GM21423 (cell line): Measurements from ENCODE around the gene UBFD1.
"Not testable (repeated sequence)": the region's sequence is repeated elsewhere in the genome, so short reads cannot be mapped to it uniquely, and the experiment has no call there.

Source experiments
- ATAC-seq: cut with Tn5 transposase; IDR thresholded peaks from one replicate; pipeline ENCODE4 v1.9.1; 2021; ENCODE audit warnings: mild to moderate bottlenecking, moderate library complexity; ENCODE audit not compliant: unreplicated experiment

Gene UBFD1, protein sequence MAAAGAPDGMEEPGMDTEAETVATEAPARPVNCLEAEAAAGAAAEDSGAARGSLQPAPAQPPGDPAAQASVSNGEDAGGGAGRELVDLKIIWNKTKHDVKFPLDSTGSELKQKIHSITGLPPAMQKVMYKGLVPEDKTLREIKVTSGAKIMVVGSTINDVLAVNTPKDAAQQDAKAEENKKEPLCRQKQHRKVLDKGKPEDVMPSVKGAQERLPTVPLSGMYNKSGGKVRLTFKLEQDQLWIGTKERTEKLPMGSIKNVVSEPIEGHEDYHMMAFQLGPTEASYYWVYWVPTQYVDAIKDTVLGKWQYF

DNA sequence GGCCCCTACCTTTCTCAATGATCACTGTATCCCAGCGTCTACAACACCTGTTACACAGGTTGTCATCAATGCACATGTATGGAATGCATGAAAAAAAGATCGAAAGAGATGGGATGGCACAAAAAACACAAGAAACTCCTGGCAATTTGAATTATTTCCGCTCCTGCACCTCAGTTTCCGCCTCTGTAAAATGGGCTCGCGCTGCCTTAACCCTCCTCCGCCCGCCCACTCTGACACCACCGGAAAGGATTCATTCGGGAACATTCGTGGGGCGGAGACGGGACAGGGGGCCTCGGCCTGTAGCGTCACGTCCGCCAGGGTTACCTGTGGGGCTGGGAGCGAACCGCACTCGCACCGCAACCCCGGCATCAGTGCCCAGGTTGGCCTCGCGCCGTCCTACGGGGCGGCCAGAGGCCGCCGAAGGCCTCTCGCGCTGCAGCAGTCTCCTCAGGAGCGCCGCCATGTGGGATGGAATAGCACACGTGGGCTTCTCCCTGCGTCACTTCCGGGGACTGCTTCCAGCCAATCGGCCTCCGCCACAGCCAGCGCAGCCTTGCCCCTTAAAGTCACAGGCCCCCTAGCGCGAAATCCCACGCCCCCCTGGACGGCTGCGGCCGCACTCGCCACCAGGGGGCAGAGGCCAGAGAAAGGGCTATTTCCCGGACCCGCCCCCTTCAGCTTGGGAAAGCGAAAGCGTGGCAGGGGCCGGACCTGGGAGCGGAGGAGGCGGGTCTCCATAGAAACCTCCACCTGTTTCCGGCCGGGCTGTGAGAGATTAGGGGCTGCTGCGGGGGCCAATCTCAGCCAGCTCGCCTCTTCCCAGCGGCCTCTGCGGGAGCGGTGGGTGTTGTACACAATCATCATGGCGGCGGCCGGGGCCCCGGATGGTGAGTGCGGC lies at the start of gene UBFD1, which contains the start of gene EARS2:
Gene UBFD1, plus strand, starts transcription at position 847 of the 898 bp plus-strand sequence. Its CDS starts 16 bp downstream, at position 863.
Gene EARS2, minus strand, starts transcription at position 470 of the 898 bp plus-strand sequence. Its CDS starts 7 bp downstream, at position 463.
- peak; percentile 89 for ATAC-seq

DNA sequence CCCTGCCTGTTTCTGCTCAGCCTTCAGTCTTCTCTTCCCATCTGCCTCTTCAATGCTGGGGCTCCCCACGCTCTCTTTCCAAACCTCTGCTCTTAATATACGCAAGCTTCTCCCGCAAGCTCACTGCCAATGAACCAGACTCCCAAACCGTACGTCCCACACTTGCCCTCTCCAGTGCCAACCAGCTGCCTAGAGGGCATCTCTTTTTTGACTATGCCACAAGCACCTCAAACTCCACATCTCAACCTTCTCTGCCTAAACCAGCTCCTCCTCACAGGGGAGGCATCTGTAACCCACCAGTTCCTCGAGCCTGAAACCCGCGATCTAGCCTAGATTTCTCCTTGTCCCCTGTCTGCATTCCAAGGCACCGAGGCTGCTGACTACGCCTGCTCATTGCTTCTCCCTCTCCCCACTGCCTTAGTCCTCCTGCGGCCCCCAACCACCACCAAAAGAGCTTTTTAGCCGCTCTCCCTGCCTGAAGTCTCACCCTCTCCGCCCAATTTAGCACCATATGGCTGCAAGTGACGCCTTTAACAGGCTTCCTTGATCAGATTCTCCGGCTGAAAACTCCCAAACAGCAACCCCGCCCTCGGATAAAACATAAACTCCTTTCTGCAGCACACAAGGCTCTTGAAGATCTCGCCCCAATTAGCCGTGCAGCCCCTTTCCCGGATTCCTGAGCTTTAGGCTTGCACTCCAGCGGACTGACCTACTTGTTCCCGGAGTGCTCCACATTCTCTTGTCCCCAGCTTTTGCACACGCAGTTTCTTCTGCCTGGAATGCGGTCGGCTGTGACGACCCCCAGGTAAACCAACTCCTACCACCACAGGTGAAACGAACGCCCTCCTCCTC lies 48.7 kb upstream of the UBFD1 start:
- no peak for ATAC-seq

DNA sequence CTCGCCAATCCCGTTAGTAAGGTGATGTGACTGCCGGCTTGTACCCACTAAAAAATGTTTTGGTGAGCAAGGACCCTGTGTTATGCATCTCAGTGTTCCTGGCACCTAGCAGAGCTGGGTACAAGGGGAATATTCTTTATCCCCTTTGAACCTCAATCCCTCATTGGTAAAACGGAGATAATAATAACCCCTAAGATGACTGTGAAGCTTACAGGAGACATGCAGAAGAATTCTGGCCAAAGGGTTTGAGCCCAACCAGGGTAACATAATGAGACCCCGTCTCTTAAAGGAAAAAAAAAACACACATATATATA lies 48.1 kb upstream of the UBFD1 start:
- ATAC-seq = no peak

DNA sequence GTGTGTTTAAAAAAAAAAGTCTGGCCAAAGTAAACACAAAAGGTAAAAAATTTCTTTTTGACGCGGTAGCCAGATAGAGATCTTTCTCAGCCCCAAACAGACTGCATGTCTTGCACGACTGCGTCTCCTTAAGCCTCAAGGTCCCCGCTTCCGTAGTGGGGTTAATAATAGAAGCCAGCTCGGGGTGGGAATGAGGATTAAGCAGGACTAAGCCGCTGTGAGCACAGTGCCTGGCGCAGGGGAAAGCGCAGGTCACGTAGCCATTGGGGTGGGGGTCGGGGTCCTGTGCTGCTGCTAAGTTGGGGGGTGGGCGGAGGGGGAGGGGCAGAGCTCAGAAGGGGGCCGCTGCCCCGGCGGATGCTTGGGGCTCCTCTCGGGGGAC lies 47.8 kb upstream of the UBFD1 start:
- ATAC-seq = peak; percentile 10

DNA sequence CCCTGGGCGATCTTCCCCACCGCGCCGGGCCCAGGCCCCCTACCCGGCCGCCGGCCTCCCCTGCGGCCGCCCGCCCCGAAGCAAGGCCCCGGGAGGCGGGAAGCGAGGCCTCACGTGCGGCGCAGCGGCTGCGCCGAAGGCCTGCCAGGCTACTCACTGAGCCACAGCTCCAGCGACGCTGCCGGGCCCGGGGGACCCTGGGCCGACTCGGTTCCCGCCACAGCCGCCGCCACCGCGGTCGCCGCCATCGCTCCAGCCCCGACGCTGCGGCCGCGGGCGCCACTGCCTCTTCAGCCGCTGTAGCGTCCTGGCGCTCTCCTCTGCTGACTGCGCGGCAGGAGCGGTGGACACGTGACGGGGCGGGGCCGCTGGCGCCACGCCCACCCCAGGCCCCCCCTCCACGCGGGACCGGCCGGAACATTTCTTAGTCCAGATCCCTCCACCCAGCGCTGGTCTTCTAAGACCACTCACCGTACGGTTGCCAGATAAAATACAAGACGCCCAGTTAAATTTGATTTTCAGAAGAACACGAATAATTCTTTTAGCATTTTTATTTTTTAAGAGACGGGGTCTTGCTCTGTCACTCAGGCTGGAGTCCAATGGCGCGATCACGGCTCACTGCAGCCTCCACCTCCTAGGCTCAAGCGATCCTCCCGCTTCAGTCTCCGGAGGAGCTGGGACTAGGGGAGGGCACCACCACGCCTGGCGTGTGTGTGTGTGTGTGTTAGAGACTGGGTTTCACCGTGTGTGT lies 47.2 kb upstream of the UBFD1 start, which contains the start of gene GGA2:
Gene GGA2, minus strand, starts transcription at position 331 of the 751 bp plus-strand sequence. Its CDS starts 83 bp downstream, at position 248.
- ATAC-seq = peak; percentile 68

DNA sequence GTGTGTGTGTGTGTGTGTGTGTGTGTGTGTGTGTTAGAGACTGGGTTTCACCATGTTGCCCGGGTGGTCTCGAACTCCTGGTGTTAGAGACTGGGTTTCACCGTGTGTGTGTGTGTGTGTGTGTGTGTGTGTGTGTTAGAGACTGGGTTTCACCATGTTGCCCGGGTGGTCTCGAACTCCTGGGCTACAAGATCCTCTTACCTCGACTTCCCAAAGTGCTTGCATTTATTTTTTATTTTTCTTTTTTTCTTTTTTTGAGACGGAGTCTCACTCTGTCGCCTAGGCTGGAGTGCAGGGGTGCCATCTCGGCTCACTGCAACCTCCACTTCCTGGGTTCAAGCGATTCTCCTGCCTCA lies 46.6 kb upstream of the UBFD1 start:
- not testable (repeated sequence) for ATAC-seq

DNA sequence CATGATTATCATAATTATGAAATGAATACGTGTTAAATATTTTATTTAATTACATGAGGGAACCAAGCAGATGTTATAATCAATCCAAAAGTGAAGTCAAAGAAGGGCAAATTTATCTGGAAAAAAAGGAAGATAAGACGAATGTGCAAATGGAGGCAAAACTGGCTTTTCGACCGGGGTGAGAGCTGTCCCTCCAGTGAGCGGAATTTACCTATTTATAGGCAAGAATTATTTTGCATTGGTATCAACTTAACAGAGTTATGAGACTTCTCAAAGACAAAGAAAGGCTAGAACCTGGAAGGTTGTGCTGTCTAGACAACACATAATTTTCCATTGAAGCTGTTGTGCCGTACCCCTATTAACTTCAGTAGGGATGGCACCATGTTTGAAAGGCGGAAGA lies 45.8 kb upstream of the UBFD1 start:
- no peak for ATAC-seq

DNA sequence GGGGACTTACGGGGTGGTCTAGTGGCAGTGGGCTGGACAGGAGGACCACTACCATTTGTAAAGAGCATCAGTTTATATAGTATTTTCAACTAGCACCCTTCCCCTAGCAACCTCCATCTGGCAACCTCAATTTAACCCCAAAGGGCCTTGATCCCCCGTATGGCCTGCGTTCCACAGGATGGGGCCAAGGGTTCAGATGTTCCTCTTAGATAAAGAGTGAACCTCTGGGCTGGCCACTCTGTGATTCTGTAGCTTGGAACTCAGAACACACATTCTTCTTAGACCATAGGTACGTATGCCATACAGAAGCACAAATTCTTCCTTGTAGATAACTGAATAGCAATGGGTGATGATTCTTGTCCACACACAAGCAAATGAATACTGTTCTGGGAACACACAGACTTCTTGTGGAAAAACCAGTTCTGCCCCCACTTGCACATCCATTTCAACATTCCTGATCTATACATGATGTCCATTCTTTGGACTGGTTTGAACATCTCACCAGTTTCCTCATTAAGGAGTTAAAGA lies 45.3 kb upstream of the UBFD1 start:
- ATAC-seq = no peak

DNA sequence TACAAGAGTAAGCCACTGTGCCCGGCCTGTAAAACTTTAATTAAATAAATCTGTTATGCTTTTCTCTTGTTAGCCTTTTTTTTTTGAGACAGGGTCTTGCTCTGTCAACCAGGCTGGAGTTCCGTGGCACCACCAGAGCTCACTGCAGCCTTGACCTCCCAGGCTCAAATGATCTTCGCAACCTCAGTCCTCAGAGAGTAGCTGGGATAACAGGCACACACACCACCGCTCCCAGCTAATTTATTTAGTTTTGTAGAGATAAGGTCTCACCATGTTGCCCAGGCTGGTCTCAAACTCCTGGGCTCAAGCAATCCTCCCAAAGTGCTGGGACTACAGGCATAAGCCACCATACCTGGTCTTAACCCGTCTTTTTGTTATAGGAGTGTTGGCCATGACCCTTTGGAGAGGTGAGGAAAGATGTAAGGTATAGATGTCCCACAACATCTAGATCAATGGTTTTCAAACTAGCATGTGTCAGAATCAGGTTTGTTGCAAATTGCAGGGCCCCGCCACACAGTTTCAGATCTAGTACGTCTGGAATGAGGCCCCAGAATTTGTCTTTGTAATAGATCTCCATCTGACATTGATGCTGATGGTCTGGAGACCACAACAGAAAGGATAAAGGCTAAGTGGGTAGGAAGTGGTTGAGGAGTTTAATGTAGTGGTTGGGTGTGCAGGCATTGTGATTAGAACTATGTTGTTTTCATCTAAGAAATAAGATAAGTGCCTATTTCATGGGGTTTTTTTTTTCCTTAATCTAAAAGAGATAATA lies 43.0 kb upstream of the UBFD1 start:
- no peak for ATAC-seq

DNA sequence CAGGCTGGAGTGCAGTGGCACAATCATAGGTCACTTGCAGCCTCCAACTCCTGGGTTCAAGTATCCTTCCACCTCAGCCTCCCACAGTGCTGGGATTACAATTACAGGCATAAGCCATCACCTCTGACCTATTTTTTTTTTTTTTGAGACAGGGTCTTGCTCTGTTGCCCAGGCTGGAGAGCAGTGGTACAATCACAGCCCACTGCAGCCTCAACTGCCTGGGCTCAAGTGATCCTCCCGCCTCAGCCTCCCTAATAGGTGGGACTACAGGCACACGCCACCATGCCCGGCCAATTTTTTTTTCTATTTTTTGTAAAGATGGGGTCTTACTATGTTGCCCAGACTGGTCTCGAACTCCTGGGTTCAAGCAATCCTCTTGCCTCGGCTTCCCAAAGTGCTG lies 41.6 kb upstream of the UBFD1 start:
- ATAC-seq = no peak

DNA sequence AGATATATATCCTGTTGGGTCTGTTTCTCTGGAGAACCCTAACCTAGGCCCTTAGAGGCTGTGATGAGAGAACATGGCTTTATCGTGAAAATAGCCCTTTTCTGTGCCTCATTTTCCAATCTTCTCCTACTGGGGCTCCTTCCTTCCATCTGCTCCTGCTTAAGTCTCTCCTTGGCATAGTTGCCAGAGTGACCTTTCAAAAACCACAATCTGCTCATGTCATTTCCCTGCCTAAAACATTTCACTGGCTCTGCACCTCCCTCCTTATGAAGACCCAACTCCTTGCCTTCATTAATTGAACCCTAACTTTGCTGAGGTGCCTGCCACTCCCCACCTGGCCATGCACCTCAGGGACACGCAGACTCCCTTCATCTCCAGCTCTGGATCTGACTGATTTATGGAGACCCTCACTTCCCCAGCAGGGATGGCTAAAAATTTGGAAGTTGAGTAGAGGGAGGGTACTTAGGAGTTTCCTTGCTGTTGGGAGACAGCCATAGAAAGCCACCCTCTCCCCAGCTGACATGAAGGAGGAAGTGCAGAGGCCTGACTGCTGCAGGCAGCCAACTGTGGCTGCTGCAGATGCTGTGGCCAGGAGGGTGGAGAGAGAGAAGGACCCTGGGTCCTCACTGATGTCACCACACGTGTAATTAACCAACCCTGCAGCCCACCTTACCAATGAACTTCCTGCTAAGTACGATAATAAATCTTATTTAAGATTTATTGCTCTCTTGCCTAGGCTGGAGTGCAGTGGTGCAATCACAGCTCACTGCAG lies 41.0 kb upstream of the UBFD1 start:
- ATAC-seq = peak; percentile 63

DNA sequence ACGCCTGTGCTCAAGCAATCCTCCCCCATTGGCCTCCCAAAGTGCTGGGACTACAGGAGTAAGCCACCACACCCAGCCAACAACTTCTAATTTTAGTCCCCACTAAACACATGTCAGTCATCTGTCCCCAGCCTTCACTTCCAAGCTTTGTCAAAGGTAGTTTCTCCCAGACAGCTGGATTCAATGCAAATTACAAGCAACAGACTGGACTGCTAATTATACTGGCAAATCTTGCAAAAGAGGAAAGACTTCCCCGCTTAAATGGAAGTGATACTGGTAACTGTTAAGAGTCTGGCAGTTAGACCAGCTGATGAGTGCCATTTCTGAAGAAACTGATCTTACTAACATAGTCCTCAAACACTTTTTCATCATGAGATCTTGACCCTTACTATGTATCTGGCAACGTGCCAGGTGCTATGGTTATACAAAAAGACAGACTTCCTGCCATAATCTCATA lies 39.1 kb upstream of the UBFD1 start:
- peak; percentile 60 for ATAC-seq

DNA sequence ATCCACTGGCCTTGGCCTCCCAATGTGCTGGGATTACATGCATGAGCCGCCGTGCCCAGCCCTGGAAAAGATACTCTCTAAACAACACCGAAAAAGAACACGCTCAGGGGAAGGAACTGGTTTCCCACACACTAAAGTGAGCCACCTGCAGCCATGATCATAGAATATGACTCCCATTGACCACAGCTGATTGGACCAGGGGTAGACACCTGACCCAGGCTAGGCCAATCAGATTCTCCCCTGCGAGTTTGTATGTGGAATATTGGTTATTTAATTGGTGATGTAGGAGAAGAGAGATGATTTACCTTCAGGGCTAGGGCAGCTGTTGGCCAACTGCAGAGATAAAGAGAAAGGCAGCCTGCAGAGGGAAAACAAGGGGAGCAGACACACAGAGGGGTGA lies 38.2 kb upstream of the UBFD1 start:
- no peak for ATAC-seq

DNA sequence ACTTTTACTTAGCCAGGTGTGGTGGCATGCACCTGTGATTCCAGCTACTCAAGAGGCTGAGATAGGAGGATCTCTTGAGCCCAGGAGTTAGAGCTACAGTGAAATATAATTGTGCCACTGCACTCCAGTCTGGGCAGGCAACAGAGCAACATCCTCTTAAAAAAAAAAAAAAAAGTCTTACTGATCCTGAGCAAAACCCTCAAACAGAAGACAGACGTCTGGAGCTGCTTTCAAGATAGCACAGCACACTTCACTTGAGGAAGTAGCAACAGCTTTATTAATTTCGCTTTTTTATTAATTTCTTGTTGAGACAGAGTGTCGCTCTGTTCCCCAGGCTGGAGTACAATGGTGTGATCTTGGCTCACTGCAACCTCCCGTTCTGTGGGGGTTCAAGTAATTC lies 37.0 kb upstream of the UBFD1 start:
- ATAC-seq = no peak

DNA sequence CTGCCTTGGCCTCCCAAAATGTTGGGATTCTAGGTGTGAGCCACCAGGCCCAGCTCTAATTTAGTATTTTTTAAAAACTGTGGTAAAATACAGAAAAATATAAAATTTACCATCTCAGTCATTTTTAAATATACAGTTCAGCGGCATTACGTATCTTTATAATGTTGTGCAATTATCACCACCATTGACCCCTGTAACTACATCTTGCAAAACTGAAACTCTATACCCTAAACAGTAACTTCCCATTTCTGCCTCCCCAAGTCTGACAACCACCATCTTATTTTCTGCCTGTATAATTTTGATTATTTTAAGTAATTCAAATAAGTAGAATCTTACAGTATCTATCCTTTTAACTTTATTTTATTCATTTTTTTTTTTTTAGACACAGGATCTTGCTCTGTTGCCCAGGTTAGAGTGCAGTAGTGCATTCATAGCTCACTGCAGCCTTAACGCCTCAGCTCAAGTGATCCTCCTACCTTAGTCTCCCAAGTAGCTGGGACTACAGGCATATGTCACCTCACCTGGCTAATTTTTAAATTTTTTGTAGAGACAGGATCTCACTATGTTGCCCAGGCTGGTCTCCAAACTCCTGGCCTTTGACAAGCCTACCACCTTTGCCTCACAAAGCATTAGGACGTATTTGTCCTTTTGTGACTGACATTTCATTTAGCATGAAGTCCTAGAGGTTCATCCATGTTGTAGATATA lies 36.3 kb upstream of the UBFD1 start:
- ATAC-seq = no peak

DNA sequence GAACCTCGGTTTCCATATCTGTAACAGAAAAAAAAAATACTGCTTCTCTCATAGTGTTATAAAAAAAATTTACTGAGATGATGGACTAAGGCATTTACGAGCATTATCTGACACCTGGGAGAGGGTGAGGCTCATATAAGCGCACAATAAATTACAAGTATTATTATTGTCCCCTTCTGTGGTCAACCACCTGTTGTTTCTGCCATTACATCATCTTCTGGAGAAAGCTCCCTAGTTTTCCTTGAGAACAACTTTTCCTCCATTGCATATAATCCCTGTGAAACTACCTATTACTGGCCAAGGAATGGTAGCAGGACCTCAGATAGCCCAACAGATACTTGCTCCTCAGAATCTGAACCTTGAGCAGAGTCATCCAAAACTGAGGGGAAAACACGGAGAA lies 35.6 kb upstream of the UBFD1 start:
- no peak for ATAC-seq

DNA sequence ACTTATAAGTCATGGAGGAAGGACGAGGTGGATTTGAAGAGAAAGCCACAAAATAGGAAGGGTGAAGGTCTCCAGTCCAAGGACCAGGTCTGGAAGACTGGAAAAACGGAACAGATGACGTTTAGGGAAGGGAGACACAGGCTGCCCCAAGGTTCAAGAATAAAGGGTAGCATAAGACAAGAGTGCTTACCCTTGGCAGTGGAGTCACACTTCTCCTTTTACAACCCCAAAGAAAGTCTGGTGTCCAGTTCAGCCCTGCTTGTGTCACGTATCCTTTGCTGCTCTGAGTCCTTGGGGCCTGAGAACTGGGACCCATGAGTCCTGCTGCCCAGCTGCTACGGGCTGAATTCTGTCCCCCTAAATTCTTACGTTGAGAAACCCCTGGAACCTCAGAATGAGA lies 34.2 kb upstream of the UBFD1 start:
- ATAC-seq = no peak

DNA sequence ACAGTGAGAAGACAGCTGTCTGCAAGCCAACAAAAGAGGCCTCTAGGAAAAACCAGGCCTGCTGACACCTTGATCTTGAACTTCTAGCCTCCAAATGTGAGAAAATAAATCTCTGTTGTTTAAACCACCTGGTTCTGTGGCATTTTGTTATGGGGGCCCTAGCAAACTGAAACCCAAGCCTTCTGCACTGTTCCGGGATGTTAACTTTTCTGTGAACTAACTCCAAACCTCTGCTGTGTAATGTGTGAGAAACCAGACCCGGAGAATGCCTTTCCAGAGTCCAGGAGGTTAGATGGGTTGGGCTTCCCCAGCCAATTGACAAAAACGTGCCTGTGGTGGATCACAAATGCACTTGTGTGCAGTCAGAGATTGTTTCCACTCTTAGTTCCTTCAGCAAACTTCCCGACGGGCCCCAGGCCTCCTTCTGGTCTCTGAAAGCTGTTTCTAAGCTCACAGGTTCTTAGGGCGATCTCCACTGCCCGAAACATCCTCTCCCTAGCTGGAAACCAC lies 33.6 kb upstream of the UBFD1 start:
- no peak for ATAC-seq
